Anterior cingulate cortex (tissue), 58 donors: ENCODE results near the gene CELSR3.

ENCODE experiments used
- DNase-seq, 58 donors: peaks; one replicate each; lab custom pipeline; 2025; lab: John Stamatoyannopoulos, UW

Gene CELSR3

DNA sequence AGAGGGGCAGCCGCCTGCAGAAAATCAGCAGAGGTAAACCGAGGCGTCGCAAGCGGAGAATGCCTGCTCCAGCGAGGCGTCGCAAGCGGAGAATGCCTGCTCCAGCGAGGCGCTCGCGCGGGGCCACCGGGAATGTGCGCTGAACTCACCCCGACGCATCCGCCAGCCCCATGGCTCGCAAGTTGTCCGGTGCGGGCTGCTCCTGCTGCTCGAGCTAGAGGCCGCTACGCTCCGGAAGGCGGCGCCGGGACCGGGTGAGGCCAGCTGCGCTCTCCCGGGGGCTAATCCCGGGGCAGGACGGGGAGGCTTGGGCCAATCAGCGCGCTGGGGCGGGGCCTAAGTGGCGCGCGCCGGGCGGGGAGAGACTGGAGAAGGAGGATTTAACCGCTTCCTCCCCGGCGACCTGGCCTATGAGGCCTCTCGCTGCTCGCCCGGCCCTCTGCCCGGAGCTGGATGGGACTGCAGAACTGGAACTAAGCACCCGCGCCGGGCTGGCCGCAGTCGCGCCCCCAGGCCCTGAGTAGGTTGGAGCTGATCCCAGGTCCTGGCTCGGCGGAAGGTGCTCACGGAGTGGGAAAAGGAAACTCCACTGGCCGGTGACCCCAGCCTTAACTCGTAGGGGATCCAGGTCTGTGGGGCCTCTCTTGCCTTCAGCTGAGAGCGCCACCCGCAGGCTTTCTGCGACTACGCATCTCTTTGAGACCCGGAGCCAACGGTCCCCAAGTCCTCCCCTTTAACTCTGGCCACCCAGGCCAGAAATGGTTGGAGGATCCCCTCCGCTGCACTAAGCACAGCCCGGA lies 27.3 kb downstream of the CELSR3 start, which contains the start of gene SLC26A6:
Gene SLC26A6, minus strand, starts transcription at position 240 of the 800 bp plus-strand sequence. Its CDS starts 68 bp downstream, at position 172.
- peak; percentile 76 to 98 (median 95) for DNase-seq

DNA sequence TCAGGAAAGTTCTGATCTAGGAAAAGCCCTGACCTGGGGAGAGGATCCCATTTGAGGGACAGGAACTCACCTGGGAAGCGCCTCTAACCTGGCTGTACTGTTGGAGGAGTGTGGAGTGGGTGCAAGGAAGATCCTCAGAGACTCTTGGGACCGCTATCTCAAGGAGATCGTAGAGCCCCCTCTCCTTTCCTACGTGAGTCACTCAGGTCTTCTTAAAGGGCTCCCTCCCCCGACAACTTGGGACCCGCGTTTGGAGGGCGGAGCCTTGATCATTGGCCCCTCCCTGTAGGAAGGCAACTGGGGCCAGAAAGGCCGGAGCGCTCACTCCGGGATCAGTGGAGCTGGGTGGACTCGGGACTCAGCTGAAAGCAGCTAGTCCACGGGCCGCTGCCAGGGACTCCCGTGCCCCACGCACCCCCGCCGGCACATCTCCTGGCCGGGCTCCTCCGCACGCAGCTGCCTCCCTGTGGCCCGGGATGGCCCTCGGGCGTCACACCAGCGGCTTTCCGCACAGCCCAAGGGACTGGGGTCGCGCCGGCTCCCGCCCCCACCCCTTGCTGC lies 27.9 kb downstream of the CELSR3 start:
- DNase-seq, result peak in 18 of 58 donors; percentile 17 to 67 (median 38)

DNA sequence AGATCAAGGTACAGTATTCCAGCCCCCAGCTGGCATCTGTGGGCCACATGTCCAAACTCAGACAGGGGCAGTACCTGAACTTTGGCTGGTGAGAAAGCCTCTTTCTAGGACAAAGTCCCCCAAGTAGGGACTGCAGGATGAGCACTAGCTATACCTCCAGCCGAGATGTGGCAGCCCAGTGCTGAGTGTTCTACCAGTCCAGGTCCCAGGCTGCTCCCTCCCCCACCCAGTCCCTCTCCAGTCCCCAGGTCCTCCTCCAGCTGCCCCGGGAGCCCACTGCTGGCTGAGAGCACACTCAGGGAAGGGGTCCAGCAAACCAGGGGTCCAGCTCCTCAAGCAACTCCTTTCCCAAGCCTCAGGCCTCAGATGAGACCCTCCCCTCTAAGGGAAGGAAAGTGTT lies 28.9 kb downstream of the CELSR3 start:
- DNase-seq, result no peak

DNA sequence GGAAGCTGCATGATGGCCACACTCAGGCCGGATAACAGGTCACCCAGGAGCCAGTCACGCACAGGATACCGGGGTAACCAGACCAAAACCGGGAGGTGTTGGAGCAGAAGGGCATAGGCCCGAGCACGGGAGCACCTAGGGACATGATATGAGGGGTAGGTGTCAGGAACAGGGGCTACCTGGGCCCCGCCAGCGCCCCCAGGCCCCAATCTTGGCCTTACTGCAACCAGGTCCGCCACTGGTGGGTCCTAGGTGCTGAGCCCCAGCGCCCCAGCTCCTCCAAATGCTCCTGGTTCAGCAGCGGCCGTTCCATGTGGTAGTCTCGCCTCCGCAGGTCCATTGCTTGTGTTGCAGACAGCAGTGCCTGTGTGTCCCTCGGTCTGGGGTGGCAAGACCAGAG lies 29.4 kb downstream of the CELSR3 start:
- DNase-seq, result no peak

DNA sequence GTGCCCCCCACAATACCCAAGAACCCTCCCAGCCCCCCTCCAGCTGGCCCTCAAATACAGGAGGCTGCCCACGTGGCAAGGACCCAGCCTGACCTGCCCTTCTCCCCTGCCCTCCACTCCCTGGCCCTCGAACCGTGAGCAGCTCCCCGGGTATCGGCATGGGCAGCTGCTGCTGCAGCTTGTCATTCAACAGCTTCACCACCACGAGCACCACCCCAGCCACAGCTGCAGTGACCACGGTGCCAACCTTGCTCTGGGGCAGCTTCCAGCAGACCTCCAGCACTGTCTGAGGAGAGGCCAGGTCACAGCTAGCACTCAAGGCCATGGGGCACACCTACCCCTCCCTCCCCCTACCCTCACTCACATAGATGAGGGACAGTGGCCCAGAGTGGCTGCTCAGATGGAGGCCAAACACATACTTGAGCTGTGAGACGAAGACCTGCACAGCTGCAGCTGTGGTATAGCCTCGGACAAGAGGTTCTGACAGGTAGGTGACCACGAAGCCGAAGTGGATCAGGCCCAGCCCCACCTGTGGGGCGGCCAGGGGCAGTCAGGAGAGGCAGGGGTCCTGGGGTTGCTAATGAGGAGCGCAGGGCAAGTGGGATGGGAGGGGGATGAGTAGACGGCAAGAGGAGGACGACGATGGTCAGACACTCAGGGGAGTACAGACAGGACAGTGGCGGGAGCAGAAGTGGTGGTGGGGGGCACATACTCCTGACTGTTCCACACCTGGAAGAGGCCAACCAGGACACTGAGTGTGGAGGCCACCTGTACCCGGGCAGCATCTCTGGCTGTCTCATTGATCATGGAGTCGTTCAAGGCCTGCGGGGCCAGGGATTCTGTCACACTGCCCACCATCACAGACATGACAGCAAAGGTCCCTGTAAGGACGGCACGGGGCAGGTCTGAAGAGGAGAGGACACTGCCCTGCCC lies 30.9 kb downstream of the CELSR3 start:
- no peak for DNase-seq

DNA sequence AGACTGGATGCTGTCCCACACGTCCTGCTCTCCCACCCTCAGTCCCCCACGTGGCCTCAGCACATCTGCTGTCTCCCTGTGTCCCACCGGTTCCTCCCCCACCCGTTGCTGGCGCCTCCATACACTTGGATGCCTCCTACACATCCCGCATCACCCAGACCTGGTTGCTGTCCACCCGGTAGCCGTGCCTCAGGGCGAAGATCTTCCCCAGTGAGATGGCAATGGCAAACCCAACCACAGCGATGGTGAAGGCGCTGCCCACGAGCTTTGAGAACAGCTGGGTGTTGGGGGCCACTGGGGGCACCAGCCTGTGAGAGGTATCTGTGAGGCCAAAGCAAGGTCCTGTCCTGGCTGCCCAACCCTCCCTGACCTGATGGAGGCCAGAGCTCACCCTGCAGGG lies 31.9 kb downstream of the CELSR3 start:
- no peak for DNase-seq

DNA sequence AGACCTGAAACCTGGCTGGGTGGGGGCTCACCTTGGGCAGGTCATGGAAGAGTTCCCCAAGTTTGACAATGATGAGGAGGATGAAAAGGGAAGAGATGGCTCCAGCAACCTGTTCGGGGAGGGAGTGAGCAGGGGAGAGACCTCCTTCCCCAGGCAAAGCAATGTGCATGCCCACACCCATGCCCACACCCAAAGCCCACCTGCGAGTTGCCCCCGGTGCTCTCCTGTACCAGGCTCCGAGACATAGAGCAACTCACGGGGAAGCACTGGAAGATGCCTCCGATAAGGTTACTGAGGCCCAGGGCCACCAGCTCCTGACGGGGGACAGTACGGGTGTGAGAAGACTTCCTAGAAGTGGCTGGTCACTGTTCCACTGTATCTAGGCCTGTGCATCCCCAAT lies 32.3 kb downstream of the CELSR3 start:
- no peak for DNase-seq

DNA sequence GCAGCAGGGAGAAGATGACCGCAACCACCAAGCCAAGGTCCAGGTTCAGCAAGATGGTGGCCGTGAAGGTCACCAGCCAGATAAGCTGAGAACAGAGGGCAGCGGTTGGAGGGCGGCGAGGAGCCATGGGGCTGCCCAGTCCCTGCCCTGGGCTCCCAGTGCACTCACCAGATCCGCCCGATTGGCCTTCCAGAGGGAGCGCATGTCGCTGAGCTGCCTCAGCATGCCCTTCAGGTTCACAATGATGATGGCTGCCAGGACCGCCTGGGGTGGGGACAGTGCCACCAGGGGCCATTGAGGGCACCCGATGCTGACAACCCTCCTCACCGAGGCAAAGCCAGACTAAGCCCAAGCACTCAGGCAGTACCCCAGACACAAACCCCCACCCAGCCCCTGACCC lies 32.8 kb downstream of the CELSR3 start:
- DNase-seq, result no peak

DNA sequence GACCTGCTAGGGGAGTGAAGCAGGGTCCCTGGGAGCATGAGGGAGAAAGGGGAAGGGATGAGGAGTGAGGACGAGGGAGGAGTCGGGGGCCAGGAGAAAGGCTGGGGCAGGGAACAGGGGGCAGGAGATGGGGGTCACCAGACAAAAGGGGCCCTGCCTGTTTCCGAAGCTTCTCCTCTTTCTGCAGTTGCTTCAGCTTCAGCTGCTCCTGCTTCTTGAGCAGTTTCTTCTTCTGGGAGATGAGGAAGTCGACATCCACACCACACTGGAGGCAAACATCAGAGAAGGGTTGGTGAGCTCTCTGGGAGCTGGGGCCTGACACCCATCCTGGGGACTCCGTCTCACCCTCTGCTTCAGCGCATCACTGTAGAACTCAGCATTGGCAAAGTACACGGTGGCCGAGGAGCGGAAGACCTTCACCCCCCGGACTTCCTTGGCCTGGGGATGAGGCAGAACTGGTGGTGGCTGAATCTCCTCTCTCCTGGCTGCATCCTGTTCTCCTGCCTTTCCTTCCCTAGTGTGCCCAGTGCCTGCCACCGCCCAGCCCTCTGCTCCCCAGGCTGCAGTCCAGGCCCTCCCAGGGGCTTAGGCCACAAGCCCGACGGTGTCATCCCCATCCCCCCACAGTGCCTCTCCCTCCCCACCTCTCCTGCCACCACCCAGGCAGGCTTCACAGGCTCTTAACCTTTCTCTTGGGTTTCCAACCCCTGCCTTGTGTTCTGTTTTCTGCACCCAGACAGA lies 34.2 kb downstream of the CELSR3 start:
- DNase-seq, result no peak

DNA sequence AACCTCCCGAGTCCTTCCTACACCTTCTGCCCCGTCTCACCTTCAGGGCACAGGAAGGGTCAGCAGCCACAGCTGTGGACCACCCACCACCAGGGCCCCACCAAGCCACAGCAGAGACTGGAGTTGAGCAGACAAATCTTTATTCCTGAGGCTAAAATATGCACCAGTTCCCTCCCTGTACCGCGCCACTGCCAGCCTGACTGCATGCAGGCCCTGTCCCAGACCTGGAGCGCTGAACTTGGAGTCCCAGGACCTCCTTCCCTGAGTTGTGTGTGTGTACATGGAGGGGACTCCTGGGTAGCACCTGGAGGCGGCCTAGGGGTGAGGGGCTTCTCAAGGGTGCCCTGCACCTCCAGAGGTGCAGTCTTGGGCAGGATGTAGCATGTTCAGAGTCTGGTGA lies 37.1 kb downstream of the CELSR3 start:
- DNase-seq, result no peak

DNA sequence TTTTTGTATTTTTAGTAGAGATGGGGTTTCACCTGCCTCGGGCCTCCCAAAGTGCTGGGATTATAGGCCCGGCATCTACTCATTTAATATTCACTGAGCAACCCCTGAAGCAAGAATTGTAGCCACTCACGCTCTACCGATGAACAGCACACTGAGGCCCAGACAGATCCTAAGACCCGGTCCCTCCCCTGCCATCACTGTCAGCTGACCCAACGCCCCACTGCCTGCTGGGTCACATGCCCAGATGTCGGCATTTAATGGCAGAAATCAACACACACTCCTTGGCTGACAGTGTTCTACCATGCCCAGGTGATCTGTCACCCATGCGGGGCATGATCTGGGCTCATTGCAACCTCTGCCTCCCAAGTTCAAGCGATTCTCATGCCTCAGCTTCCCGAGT lies 37.9 kb downstream of the CELSR3 start:
- DNase-seq, result no peak

DNA sequence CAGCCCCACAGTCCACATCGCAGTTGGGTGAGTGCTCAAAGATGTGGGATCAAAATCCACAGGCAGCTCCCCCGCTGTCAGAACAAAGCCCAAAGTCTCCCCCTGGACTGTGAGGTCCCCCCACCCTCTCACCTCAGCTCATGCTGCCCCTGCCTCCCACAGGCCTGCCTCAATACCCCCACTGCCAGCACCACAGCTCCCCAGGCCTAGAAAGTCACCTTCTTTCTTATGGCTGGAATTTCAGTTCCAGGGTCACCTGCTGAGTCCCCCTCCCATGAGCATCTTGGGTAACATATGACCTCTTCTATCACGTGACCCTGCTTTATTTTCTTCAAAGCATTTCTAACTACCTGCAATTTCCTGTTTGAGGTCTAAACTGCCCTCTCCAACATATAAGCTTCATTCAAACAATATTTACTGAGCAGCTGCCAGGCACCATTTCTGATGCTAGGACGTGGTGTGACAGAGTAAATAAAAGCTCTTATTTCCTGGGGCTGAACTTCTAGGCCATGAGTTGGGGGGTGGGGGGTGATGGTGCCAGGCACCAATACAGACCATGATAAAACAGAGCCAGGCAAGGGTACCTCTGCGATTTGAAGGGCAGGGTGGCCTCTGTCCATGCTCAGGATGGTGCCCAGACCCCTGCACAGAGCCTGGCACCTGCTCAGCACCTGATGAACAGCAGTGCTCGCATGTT lies 38.7 kb downstream of the CELSR3 start:
- no peak for DNase-seq

DNA sequence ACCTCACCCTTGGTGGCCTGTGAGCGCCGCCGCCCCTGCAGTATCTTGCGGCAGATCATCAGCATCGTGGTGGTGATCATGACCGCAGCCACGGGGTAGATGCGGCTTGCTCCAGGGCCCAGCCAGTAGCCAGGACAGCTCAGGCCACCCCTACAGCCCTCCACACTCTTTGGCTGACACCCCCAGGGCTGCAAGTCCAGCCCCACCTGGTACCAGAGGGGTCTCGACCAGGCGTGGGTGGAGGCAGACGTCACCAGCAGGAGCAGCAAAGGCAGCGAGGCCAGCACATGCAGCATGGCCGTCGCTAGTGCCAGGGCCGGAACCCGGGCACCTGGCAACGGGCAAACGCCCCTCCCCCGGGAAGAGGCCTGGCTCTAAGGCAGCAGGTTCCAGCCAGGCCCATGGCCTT lies 41.2 kb downstream of the CELSR3 start, which contains the start of gene TMEM89:
Gene TMEM89, minus strand, starts transcription at position 309 of the 409 bp plus-strand sequence. Its CDS starts 13 bp downstream, at position 296.
- DNase-seq, result no peak

DNA sequence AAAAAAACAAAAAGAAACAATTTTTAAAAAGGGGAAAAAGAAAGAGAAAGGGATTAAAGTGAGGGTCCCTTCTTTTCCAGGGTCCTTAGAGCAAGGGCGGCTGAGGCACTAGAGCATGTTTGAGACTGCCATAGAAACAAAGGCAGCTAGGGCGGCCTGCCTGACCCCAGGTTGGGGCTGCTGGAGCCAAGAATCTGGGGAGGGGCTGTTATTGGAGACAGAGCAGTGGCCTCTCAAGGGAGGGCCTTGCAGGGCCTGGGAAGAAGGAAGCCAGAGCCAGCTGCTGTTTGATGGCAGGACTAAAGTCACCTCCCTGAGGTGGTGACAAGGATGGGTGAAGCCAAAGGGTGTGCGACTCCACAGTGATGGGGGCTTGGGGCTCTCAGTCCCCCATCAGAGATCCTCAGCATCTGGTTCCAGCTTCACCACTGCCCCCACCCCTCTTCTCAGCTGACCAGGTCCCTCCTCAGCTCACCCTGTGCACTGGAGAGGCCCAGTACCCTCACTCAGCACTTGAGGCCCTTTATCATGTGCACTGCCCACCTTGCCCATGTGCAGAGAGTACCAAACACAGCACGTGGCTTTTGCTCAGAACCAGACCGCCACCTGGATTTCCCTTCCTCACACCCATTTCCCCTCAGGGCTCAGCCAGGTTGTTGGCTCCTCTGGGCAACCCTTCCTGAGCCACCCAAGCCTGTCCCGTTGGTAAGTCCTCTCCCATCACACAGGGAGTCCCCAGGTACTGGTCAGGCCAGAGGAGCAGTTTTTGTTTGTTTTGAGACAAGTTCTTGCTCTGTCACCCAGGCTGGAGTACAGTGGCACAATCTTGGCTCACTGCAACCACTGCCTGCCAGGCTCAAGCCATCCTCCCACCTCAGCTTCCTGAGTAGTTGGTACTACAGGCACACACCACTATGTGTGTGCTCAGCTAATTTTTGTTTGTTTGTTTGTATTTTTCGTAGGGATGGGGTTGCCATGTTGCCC lies 42.9 kb downstream of the CELSR3 start:
- no peak for DNase-seq

DNA sequence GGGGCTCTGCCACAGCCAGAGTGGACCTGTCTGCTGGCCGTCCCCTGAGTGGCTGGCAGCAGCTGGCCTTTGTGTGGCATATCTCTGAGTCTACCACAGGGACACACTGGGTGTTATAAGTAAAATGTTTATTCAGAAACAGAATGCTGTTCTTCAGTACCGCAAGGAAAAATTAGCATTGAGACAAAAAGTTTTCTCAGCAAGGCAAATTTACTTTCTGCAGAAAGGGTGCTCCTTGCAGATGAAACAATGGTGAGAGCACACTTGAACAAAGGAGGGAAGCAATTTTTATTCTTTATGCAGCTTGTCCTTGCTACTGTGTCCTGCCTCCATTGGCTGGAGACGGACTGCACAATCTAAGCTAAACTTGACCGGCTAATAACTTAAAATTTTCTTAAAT lies 45.1 kb downstream of the CELSR3 start:
- no peak for DNase-seq

DNA sequence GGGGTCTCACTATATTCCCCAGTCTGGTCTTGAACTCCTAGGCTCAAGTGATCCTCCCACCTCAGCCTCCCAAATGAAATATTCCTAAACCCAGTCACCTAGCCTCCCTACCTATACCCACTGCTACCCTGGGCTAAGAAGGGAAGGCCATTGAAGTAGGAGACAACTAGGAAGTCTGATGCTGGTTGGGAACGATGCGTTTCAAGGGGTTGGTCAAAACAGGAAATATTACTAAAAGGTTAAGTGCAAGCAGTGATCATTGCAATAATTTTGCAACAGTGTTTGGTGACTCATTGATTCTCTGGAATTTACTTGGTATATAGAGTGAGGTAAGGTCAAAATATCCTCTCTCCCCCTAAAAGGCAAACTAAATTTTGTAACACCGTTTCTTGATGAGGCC lies 48.6 kb downstream of the CELSR3 start:
- no peak for DNase-seq

DNA sequence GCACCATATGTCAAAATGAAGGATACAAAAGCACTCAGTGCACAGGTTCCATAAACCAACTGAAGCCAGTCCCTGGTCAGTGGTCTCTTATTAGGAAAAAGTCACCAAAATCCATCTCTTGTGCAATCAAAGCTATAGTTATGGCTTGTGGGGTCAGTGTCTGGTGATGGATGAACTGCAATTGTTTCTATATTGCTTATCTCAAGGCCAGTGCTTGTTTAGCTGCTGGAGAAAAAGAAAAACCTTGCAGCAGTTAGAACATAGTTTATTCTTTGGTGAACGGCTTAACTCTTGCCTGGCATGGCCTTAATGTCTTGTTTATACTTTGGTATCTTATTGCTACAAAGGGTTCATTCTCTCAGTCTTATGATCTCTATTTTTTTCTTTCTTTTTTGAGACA lies 50.4 kb downstream of the CELSR3 start:
- no peak for DNase-seq
